ENCODE measurements around the gene PDGFC.
A peak's percentile ranks its signal among the peaks of the same experiment; 100 is the strongest.

Gene PDGFC

GRCh38 chr4:156969911-156970310, 1.7 kb downstream of the PDGFC start:
- ChIA-PET POLR2A (no interaction called here), CTCF (interaction anchor here (0.9 to 1.8 kb wide), 2 partner anchors 13 to 18 kb away, joined by 3 to 7 read pairs; no protein-coding TSS in a partner anchor)
- DNase-seq (ENCODE audit: extremely low spot score) = no peak

GRCh38 chr4:156969101-156969500, 2.5 kb downstream of the PDGFC start:
- no peak for DNase-seq (ENCODE audit: extremely low spot score)
- POLR2A ChIA-PET = no interaction called here
- no peak for TF ChIP-seq CTCF (IDR thresholded peaks at IDR 0.05; ENCODE audit: control extremely low read depth, extremely low read depth, low read depth, missing control alignments)
- CTCF ChIA-PET = interaction anchor here (0.9 to 2.0 kb wide), 17 partner anchors 8 to 995 kb away, joined by 3 to 11 read pairs (median 4); no protein-coding TSS in a partner anchor

More at GRCh38 chr4:156969911-156970310, 1.7 kb downstream of the PDGFC start:
- no peak for TF ChIP-seq CTCF (IDR thresholded peaks at IDR 0.05; ENCODE audit: control extremely low read depth, extremely low read depth, low read depth, missing control alignments)

GRCh38 chr4:156968479-156968984, 3.1 kb downstream of the PDGFC start:
- ChIA-PET POLR2A (no interaction called here), CTCF (interaction anchor here (0.5 to 2.0 kb wide), 21 partner anchors 8 to 1012 kb away, joined by 3 to 11 read pairs (median 3); no protein-coding TSS in a partner anchor)
- peak; percentile 51 for TF ChIP-seq CTCF (IDR thresholded peaks at IDR 0.05; ENCODE audit: control extremely low read depth, extremely low read depth, low read depth, missing control alignments)
- peak; percentile 25 for DNase-seq (ENCODE audit: extremely low spot score)

GRCh38 chr4:156966836-156967235, 4.8 kb downstream of the PDGFC start:
- no peak for TF ChIP-seq CTCF (IDR thresholded peaks at IDR 0.05; ENCODE audit: control extremely low read depth, extremely low read depth, low read depth, missing control alignments)
- CTCF ChIA-PET = no interaction called here
- DNase-seq (ENCODE audit: extremely low spot score) = no peak
- POLR2A ChIA-PET = no interaction called here

- no peak for DNase-seq (ENCODE audit: extremely low spot score)
- TF ChIP-seq CTCF (IDR thresholded peaks at IDR 0.05; ENCODE audit: control extremely low read depth, extremely low read depth, low read depth, missing control alignments) = no peak
- CTCF ChIA-PET = interaction anchor here (0.9 kb wide), 1 partner anchor 36 kb away, joined by 3 read pairs; no protein-coding TSS in a partner anchor
- POLR2A ChIA-PET = no interaction called here
Measured at GRCh38 chr4:156963419-156963818, 8.2 kb downstream of the PDGFC start.

GRCh38 chr4:156962528-156962974, 9.0 kb downstream of the PDGFC start:
- CTCF ChIA-PET = interaction anchor here (0.6 kb wide), 1 partner anchor 13 kb away, joined by 3 read pairs; no protein-coding TSS in a partner anchor
- TF ChIP-seq CTCF (IDR thresholded peaks at IDR 0.05; ENCODE audit: control extremely low read depth, extremely low read depth, low read depth, missing control alignments) = no peak
- POLR2A ChIA-PET = no interaction called here
- no peak for DNase-seq (ENCODE audit: extremely low spot score)
